Adrenal gland (tissue), 12 donors: Measurements from ENCODE around the gene TMBIM6. TPM values are rescaled to one million over a fixed set of nuclear protein-coding genes. Genes with fewer than 3 reads are reported as not detected.
"Not testable (repeated sequence)": the region's sequence is repeated elsewhere in the genome, so short reads cannot be mapped to it uniquely, and the experiment has no call there.

Source experiments
- DNase-seq, 7 donors: peaks; one replicate each; pipeline ENCODE4 v3.0.0-alpha.2; 2019 to 2020
- H3K27ac ChIP-seq, 5 donors: fragments of 200-600 bp; sonication (generic) in 4 of 5; 1 replicate in 3 of 5; 2 replicates in 2 of 5; pipeline versions ENCODE4 v1.5.1 to v1.8.0; 2016 to 2020; ENCODE audit warnings: mild to moderate bottlenecking in 1 of 5
- H3K27me3 ChIP-seq: fragments of 200-600 bp; 2 replicates; pipeline ENCODE4 v1.8.0; 2021
- H3K36me3 ChIP-seq, 2 donors: fragments of 200-600 bp; replicated peaks in 1 of 2; 1 replicate in 1 of 2; 2 replicates in 1 of 2; pipeline versions ENCODE4 v1.5.1 to v1.8.0; 2018 to 2022
- H3K4me1 ChIP-seq, 2 donors: fragments of 200-600 bp; replicated peaks in 1 of 2; 1 replicate in 1 of 2; 2 replicates in 1 of 2; pipeline versions ENCODE4 v1.5.1 to v1.8.0; 2018 to 2021
- H3K4me3 ChIP-seq, 4 donors: fragments of 200-600 bp; sonication (generic) in 3 of 4; one replicate each; pipeline ENCODE4 v1.5.1; 2016 to 2018
- H3K9me3 ChIP-seq, 3 donors: fragments of 200-600 bp; sonication (generic) in 1 of 3; replicated peaks in 1 of 3; 1 replicate in 2 of 3; 2 replicates in 1 of 3; pipeline versions ENCODE4 v1.5.1 to v1.8.0; 2016 to 2021
- POLR2A ChIP-seq, 2 donors: fragments of 450-650 bp; IDR thresholded peaks; one replicate each; pipeline ENCODE4 v1.6.1; 2017; ENCODE audit warnings: antibody characterized with exemption in 2 of 2, mild to moderate bottlenecking in 2 of 2, moderate library complexity in 1 of 2
- WGBS, 4 donors: extraction: QIAGEN DNeasy Blood & Tissue Kit in 2 of 4; methylation state at CpG; one replicate each; pipeline versions ENCODE4 v1.1.5 to v1.1.7; 2013 to 2017; 5-methylcytosine and 5-hydroxymethylcytosine counted together
- intact Hi-C, 2 donors: fragments of 100-400 bp; cut with DNase I; formaldehyde crosslinking; loops; one replicate each; pipeline versions ENCODE4 v1.14.1 to v1.15.0; 2022 to 2023
- polyA plus RNA-seq, 3 donors: library from polyadenylated mRNA; stranded (reverse); fragments of 200-250 nt in 2 of 3; fragments of 350-450 nt in 1 of 3; fragmentation: Illumina TruSeq in 1 of 3; extraction: RNeasy Lipid Tissue Mini Kit (QIAGEN cat#74804) in 1 of 3; gene quantifications; one replicate each; pipeline ENCODE4 v1.2.3, GENCODE V29; 2013 to 2014
- total RNA-seq, 9 donors: library from RNA; depleted of rRNA in 4 of 9; stranded (reverse); fragments of >200 nt in 4 of 9; fragments of 120-200 nt in 1 of 9; fragmentation: NEBNext Ultra II Directional in 1 of 9; extraction: Animal tissue kit (Norgen Biotek cat#: 25700) in 1 of 9; gene quantifications; one replicate each; pipeline versions ENCODE4 v1.1.0 to v1.2.4, GENCODE V29; 2013 to 2023
- TF ChIP-seq, protein P1 (sequence below), 6 experiments: fragments of 450-650 bp in 4 of 6; fragments of 200-600 bp in 2 of 6; sonication (generic) in 1 of 6; IDR thresholded peaks; 1 replicate in 5 of 6; 2 replicates in 1 of 6; pipeline versions ENCODE4 v1.5.1 to v1.8.0; 2016 to 2021; ENCODE audit warnings: antibody characterized with exemption in 6 of 6, mild to moderate bottlenecking in 2 of 6, moderate library complexity in 1 of 6
- donor health status: healthy with polysubstance abuse.
- donor health status: Bipolar disorder and iron deficiency.
- donor health status: DM: yes; HTN: yes; CAD: no.
- donor health status: DM: no; HTN: no; CAD: no.
- donor health status: DM: no; HTN: no; CAD: no.
- donor health status: DM: yes; HTN: yes; CAD: no.

The TMBIM6 gene
- total and polyA plus RNA-seq, 12 donors, result 134 to 874 (median 718) TPM

DNA sequence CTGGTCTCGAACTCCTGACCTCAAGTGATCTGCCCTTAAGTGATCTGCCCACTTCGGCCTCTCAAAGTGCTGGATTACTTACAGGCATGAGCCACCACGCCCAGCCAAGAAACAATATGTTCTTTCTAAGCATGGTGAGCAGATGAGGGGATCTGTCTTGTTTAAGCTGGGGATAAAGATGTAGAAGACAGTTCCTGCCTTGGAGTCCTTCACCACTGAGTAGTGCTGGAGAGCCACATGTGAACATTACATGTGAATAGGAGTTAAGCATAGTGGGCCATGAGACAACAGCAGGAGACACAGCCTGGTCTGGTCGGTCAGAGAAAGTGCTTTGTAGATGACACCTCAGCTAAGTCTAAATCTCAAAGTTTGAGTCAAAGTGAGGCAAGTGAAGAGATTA is 26.0 kb downstream of the TMBIM6 start:
- TF ChIP-seq, protein P1, sequence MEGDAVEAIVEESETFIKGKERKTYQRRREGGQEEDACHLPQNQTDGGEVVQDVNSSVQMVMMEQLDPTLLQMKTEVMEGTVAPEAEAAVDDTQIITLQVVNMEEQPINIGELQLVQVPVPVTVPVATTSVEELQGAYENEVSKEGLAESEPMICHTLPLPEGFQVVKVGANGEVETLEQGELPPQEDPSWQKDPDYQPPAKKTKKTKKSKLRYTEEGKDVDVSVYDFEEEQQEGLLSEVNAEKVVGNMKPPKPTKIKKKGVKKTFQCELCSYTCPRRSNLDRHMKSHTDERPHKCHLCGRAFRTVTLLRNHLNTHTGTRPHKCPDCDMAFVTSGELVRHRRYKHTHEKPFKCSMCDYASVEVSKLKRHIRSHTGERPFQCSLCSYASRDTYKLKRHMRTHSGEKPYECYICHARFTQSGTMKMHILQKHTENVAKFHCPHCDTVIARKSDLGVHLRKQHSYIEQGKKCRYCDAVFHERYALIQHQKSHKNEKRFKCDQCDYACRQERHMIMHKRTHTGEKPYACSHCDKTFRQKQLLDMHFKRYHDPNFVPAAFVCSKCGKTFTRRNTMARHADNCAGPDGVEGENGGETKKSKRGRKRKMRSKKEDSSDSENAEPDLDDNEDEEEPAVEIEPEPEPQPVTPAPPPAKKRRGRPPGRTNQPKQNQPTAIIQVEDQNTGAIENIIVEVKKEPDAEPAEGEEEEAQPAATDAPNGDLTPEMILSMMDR (IDR thresholded peaks at IDR 0.05), result no peak
- no peak for TF ChIP-seq POLR2A (IDR thresholded peaks at IDR 0.05)
- H3K4me1 ChIP-seq, result peaks cover 0 to 6% of the 10 kb centered on the region in 2 donors
- DNase-seq, result peak in 1 of 7 donors; percentile 35
- H3K27ac ChIP-seq, result no peak overlapping the region
- no peak overlapping the region for H3K4me3 ChIP-seq
- H3K27me3 ChIP-seq, result no peaks in the 10 kb centered on the region
- H3K36me3 ChIP-seq, result peaks cover 0 to 23% of the 10 kb centered on the region in 2 donors
- intact Hi-C loops, result no loop called here
- WGBS, 4 donors, result 75 to 82% (median 76%) methylated on average over 4 of the region's 4 CpGs
- no peaks in the 10 kb centered on the region for H3K9me3 ChIP-seq

DNA sequence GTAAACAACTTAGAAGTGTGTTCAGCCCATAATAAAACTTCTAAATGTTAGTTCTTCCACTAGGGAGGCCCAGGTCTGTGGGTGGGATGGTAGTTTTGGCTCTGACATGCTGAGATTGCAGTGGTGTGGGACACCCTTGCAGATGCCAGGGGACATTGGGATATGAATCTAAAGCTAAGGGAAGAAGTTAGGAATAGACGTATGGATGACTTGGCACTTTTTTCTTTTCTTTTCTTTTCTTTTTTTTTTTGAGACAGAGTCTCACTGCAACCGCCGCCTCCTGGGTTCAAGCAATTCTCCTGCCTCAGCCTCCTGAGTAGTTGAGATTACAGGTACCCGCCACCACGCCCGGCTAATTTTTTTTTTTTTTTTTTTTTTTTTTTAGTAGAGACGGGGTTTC is 31.7 kb downstream of the TMBIM6 start:
- not testable (repeated sequence) for H3K27me3 ChIP-seq, H3K27ac ChIP-seq, H3K9me3 ChIP-seq, H3K36me3 ChIP-seq, H3K4me3 ChIP-seq, H3K4me1 ChIP-seq
- DNase-seq, result peak in 1 of 7 donors; percentile 1
- intact Hi-C loops, result loop anchor here in 1 of 2 donors (10.0 kb wide), 1 partner anchor 72 kb away; the partner anchor contains the start of gene BCDIN3D
- 74 to 89% (median 81%) methylated on average over 6 to 7 of the region's 7 CpGs for WGBS, 4 donors

DNA sequence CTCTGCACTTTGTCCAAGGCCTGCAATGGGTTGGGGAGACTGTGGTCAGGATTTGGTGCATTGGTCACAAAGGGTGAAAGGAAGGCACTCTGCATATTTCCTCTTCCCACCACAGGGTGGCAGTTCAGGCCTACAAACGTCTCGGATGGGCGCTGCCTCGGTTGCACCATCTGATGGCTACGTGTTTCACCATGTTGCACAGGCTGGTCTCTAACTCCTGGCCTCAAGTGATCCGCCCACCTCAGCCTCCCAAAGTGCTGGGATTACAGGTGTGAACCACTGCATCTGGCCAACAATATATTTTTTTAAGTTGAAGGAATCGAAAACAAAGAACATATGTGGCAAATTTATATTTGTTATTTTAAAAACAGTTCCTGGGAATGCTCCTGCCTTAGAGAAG is 35.1 kb downstream of the TMBIM6 start:
- Histone ChIP-seq H3K4me1 (no peaks in the 10 kb centered on the region), H3K4me3 (no peak overlapping the region)
- 11 to 35% (median 15%) methylated on average over 2 to 7 of the region's 7 CpGs for WGBS, 4 donors

DNA sequence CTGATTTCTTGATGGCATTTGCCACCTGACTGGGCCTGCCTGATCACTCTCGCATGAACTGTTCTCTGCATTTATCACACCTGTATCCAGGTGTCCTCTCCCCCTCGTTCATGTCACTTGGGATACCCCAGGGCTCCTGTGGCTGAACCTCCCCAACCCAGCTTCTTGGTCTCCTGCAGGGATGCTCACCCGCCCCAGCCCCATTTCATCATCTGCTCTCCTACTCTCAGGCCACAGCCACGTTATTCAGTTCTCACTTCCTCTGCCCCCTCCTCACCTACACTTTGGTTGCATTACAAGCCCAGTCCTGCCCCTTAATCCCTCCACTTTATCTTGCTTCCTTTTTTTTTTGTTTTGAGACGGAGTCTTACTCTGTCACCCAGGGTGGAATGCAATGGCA is 35.5 kb downstream of the TMBIM6 start:
- TF ChIP-seq, protein P1 (IDR thresholded peaks at IDR 0.05), result no peak
- no peak for TF ChIP-seq POLR2A (IDR thresholded peaks at IDR 0.05)
- intact Hi-C loops, result loop anchor here (5.0 to 10.0 kb wide), 2 partner anchors 55 to 68 kb away; partner anchors contain the start of gene BCDIN3D (in 1 of the 2)
- H3K36me3 ChIP-seq, result no peaks in the 10 kb centered on the region
- H3K27ac ChIP-seq, result no peak overlapping the region
- no peak overlapping the region for H3K4me3 ChIP-seq
- no peak for DNase-seq
- WGBS, 4 donors, result 72 to 74% (median 73%) methylated on average over 5 of the region's 5 CpGs
- no peaks in the 10 kb centered on the region for H3K27me3 ChIP-seq
- H3K9me3 ChIP-seq, result no peaks in the 10 kb centered on the region
- H3K4me1 ChIP-seq, result no peaks in the 10 kb centered on the region

More for the DNA sequence above, 35.1 kb downstream of the TMBIM6 start:
- H3K27ac ChIP-seq, result no peak overlapping the region
- no peak for TF ChIP-seq POLR2A (IDR thresholded peaks at IDR 0.05)
- TF ChIP-seq, protein P1 (IDR thresholded peaks at IDR 0.05), result peak; percentile 56 to 93 (median 86)
- H3K27me3 ChIP-seq, result no peaks in the 10 kb centered on the region
- peak; percentile 55 to 87 (median 78) for DNase-seq
- H3K9me3 ChIP-seq, result no peaks in the 10 kb centered on the region
- intact Hi-C loops, result loop anchor here (5.0 to 10.0 kb wide), 2 partner anchors 56 to 68 kb away; partner anchors contain the start of gene BCDIN3D (in 1 of the 2)
- H3K36me3 ChIP-seq, result no peaks in the 10 kb centered on the region

DNA sequence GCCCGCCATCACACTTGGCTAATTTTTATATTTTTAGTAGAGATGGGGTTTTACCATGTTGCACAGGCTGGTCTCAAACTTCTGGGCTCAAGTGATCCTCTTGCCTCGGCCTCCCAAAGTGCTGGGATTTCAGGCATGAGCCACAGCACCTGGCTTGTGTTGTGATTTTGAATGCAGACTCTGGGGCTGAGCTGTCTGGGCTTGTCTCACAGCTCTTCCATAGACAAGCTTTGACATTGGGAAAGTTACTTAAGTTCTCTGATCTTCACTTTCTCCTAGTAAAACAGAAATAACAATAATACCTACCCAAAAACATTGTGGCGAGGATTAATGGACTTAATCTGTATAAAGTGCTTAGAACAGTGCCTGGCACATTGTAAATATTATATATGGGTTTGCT is 36.0 kb downstream of the TMBIM6 start:
- 65 to 80% (median 72%) methylated on average over 3 of the region's 3 CpGs for WGBS, 4 donors
- no peaks in the 10 kb centered on the region for H3K27me3 ChIP-seq
- no peak overlapping the region for H3K27ac ChIP-seq
- no peaks in the 10 kb centered on the region for H3K4me1 ChIP-seq
- intact Hi-C loops, result loop anchor here (5.0 to 10.0 kb wide), 2 partner anchors 55 to 67 kb away; partner anchors contain the start of gene BCDIN3D (in 1 of the 2)
- H3K9me3 ChIP-seq, result no peaks in the 10 kb centered on the region
- TF ChIP-seq, protein P1 (IDR thresholded peaks at IDR 0.05), result no peak
- no peak for TF ChIP-seq POLR2A (IDR thresholded peaks at IDR 0.05)
- no peaks in the 10 kb centered on the region for H3K36me3 ChIP-seq
- DNase-seq, result no peak
- no peak overlapping the region for H3K4me3 ChIP-seq
